GM19438 (cell line): ENCODE data around the gene DNAJC4.

Experiments
- ATAC-seq: cut with Tn5 transposase; IDR thresholded peaks from one replicate; pipeline ENCODE4 v1.9.1; 2021; ENCODE audit warnings: low read depth; ENCODE audit not compliant: unreplicated experiment

DNAJC4 gene

GRCh38 chr11:64227405-64227956, 2.9 kb upstream of the DNAJC4 start:
- no peak for ATAC-seq

- ATAC-seq = no peak
Observed at GRCh38 chr11:64229090-64229743, 1.1 kb upstream of the DNAJC4 start.

- ATAC-seq = no peak
Observed at GRCh38 chr11:64229744-64230170, 591 bp upstream of the DNAJC4 start.

- ATAC-seq = no peak
Observed at GRCh38 chr11:64230985-64231365, 627 bp downstream of the DNAJC4 start.

- ATAC-seq = no peak
Observed at GRCh38 chr11:64231546-64231945, 1.2 kb downstream of the DNAJC4 start.

- ATAC-seq = no peak
Observed at GRCh38 chr11:64232182-64232966, 2.0 kb downstream of the DNAJC4 start.

GRCh38 chr11:64232967-64233315, 2.6 kb downstream of the DNAJC4 start:
- ATAC-seq = no peak

GRCh38 chr11:64233913-64234586, 3.7 kb downstream of the DNAJC4 start, which contains the start of gene VEGFB:
TSS of gene VEGFB (plus strand) at chr11:64234584. CDS start at chr11:64234834, 250 bp downstream.
- peak; percentile 35 for ATAC-seq

- ATAC-seq = no peak
Observed at GRCh38 chr11:64234647-64235379, 4.5 kb downstream of the DNAJC4 start.

- no peak for ATAC-seq
Observed at GRCh38 chr11:64235437-64236161, 5.3 kb downstream of the DNAJC4 start.

- no peak for ATAC-seq
Observed at GRCh38 chr11:64237484-64237951, 7.2 kb downstream of the DNAJC4 start.

- no peak for ATAC-seq
Observed at GRCh38 chr11:64238076-64238475, 7.7 kb downstream of the DNAJC4 start.

GRCh38 chr11:64238999-64239398, 8.7 kb downstream of the DNAJC4 start:
- no peak for ATAC-seq

- no peak for ATAC-seq
Observed at GRCh38 chr11:64239662-64240434, 9.5 kb downstream of the DNAJC4 start.

GRCh38 chr11:64240435-64241240, 10.3 kb downstream of the DNAJC4 start, which contains the start of gene FKBP2:
TSS of gene FKBP2 (plus strand) at chr11:64241095. CDS start at chr11:64242388, 1,293 bp downstream.
- peak; percentile 44 for ATAC-seq

GRCh38 chr11:64241241-64241490, 10.8 kb downstream of the DNAJC4 start:
- ATAC-seq = peak; percentile 64

- peak; percentile 6 for ATAC-seq
Observed at GRCh38 chr11:64241491-64242374, 11.4 kb downstream of the DNAJC4 start.
